Activated gamma-delta T cell treated with anti-CD3 and anti-CD28 coated beads, Interleukin-2, amount 50 U/mL, for 16 hours (primary cell): ENCODE results near the gene ARSB.

Source experiments
- DNase-seq: peaks from one replicate; pipeline ENCODE4 v3.0.0-alpha.2; 2020; ENCODE audit warnings: low read depth

The ARSB gene

GRCh38 chr5:78805474-78806124 is 179.5 kb downstream of the ARSB start:
- DNase-seq = no peak

- DNase-seq = no peak
These were observed 180.1 kb downstream of the ARSB start for GRCh38 chr5:78804995-78805394.

GRCh38 chr5:78803941-78804340 is 181.2 kb downstream of the ARSB start:
- no peak for DNase-seq

- no peak for DNase-seq
These were observed 181.8 kb downstream of the ARSB start for GRCh38 chr5:78803353-78803752.

- DNase-seq = no peak
These were observed 183.7 kb downstream of the ARSB start for GRCh38 chr5:78801413-78801812.

GRCh38 chr5:78799266-78800017 is 185.7 kb downstream of the ARSB start:
- no peak for DNase-seq

GRCh38 chr5:78798673-78799029 is 186.5 kb downstream of the ARSB start:
- DNase-seq = no peak

GRCh38 chr5:78797936-78798672 is 187.0 kb downstream of the ARSB start:
- no peak for DNase-seq

- no peak for DNase-seq
These were observed 189.4 kb downstream of the ARSB start for GRCh38 chr5:78795757-78796156.

GRCh38 chr5:78794693-78795215 is 190.4 kb downstream of the ARSB start:
- no peak for DNase-seq

GRCh38 chr5:78793907-78794662 is 191.0 kb downstream of the ARSB start:
- DNase-seq = no peak

GRCh38 chr5:78792345-78793055 is 192.6 kb downstream of the ARSB start:
- no peak for DNase-seq

- DNase-seq = no peak
These were observed 193.5 kb downstream of the ARSB start for GRCh38 chr5:78791501-78792100.

- DNase-seq = no peak
These were observed 197.3 kb downstream of the ARSB start for GRCh38 chr5:78787783-78788182.

- DNase-seq = no peak
These were observed 199.7 kb downstream of the ARSB start for GRCh38 chr5:78785454-78785853.

GRCh38 chr5:78783434-78784130 is 201.5 kb downstream of the ARSB start:
- DNase-seq = no peak

GRCh38 chr5:78782728-78783127 is 202.4 kb downstream of the ARSB start:
- DNase-seq = no peak

GRCh38 chr5:78781611-78782286 is 203.4 kb downstream of the ARSB start:
- DNase-seq = no peak

- no peak for DNase-seq
These were observed 205.1 kb downstream of the ARSB start for GRCh38 chr5:78779771-78780616.
